Subcutaneous adipose tissue (tissue), 4 donors: ENCODE measurements around the gene EIF5. TPM values are rescaled to one million over a fixed set of nuclear protein-coding genes. Genes with fewer than 3 reads are reported as not detected.

ENCODE experiments used
- total RNA-seq, 4 donors: library from RNA; depleted of rRNA; stranded (reverse); fragments of >200 nt; gene quantifications; one replicate each; pipeline ENCODE4 v1.1.0, GENCODE V29; 2016
- TF ChIP-seq, protein P1 (sequence below): fragments of 450-650 bp; IDR thresholded peaks from one replicate; pipeline ENCODE4 v1.5.1; 2016; ENCODE audit warnings: low read depth, mild to moderate bottlenecking, control low read depth, antibody characterized with exemption, moderate library complexity

The EIF5 gene
- total RNA-seq, 4 donors from 2014 or later = 124 to 353 (median 137) TPM

DNA sequence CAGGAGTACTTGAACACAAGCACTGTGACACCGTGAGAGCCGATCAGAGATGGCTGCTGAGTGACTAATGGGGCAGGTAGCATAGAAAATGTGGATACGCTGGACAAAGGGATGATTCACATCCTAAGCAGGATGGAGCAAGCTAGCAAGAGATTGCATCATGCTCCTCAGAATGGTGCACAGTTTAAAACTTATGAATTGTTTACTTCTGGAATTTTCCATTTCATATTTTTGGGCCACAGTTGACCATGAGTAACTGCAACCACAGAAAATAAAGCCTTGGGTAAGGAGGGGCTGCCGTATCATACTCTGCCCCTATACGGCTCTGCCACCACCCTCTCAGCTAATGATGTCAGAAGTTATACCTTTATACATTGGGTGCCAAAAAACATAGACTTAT, 27.8 kb downstream of the EIF5 start:
- TF ChIP-seq, protein P1, sequence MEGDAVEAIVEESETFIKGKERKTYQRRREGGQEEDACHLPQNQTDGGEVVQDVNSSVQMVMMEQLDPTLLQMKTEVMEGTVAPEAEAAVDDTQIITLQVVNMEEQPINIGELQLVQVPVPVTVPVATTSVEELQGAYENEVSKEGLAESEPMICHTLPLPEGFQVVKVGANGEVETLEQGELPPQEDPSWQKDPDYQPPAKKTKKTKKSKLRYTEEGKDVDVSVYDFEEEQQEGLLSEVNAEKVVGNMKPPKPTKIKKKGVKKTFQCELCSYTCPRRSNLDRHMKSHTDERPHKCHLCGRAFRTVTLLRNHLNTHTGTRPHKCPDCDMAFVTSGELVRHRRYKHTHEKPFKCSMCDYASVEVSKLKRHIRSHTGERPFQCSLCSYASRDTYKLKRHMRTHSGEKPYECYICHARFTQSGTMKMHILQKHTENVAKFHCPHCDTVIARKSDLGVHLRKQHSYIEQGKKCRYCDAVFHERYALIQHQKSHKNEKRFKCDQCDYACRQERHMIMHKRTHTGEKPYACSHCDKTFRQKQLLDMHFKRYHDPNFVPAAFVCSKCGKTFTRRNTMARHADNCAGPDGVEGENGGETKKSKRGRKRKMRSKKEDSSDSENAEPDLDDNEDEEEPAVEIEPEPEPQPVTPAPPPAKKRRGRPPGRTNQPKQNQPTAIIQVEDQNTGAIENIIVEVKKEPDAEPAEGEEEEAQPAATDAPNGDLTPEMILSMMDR = no peak

DNA sequence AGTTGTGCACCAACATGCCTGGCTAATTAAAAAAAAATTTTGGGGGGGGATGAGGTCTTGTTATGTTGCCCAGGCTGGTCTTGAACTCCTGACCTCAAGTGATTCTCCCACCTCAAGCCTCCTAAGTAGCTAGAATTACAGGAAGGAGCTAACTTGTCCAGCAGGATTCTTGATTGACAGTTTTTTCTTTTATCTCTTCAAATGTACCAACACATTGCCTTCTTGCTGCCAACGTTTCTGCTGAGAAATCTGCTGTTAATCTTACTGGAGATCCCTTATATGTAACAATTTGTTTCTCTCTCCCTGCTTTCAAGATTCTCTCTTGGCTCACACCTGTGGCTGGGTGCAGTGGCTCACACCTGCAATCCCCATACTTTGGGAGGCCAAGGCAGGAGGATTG, 28.7 kb downstream of the EIF5 start:
- TF ChIP-seq, protein P1 = no peak

DNA sequence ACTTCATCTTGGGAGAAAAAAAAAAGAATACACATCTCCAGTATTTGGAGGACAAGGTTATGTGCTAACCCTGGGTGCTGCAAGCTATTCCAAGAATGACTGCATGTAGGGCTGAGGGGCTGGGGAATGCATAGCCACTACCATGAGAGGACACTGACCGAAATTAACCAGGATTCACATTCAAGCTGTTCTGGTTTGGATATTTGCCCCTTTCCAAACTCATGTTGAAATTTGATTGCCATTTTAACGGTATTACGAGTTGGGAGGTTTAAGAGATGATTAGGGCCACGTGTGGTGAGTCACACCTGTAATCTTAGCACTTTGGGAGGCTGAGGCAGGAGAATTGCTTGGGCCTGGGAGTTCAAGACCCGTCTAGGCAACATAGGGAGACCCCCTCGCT, 32.7 kb downstream of the EIF5 start:
- TF ChIP-seq, protein P1 = no peak

DNA sequence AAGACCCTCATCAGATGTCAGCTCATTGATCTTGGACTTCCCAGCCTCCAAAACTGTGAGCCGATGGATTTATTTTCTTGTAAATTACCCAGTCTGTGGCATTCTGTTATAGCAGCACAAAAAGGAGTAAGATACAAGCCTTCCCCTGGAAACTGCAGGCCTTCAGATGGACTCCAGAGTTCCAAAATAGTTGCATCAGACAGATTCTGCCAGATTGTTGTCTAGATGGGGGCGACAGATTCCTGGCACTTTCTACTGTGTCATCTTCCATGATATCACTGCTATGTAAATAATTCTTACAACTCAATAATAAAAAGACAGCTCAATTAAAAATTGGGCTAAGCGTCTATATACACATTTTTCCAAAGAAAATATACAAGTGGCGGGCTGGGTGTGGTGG, 34.0 kb downstream of the EIF5 start:
- TF ChIP-seq, protein P1 = no peak

DNA sequence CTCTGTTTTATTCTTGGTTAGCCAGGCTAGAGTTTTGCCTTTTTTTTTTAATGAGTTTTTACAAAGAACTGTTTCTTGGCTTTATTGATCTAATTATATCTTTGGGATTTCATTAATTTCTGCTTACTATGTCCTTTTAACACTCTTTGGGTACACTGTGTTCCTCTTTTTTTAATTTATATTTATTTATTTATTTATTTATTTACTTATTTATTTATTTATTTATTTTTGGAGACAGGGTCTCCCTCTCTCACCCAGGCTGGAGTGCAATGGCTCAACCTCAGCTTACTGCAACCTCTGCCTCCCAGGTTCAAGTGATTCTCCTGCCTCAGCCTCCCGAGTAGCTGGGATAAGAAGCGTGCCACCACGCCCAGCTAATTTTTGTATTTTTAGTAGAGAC, 36.0 kb downstream of the EIF5 start:
- TF ChIP-seq, protein P1 = no peak

DNA sequence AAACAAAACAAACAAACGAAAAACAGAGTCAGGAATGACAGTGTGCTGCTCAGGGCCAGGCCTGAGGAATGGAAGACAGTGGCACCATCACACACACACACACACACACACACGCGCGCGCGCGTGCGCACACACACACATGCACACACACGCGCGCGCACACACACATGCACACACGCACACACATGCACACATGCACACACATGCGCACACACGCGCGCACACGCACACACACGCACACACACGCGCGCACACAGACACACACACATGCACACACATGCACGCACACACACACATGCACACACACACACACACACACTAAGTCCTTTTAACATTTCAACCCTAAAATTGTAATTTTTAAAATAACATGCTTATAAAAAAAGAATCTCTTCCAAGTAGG, 38.0 kb downstream of the EIF5 start:
- TF ChIP-seq, protein P1 = no peak

DNA sequence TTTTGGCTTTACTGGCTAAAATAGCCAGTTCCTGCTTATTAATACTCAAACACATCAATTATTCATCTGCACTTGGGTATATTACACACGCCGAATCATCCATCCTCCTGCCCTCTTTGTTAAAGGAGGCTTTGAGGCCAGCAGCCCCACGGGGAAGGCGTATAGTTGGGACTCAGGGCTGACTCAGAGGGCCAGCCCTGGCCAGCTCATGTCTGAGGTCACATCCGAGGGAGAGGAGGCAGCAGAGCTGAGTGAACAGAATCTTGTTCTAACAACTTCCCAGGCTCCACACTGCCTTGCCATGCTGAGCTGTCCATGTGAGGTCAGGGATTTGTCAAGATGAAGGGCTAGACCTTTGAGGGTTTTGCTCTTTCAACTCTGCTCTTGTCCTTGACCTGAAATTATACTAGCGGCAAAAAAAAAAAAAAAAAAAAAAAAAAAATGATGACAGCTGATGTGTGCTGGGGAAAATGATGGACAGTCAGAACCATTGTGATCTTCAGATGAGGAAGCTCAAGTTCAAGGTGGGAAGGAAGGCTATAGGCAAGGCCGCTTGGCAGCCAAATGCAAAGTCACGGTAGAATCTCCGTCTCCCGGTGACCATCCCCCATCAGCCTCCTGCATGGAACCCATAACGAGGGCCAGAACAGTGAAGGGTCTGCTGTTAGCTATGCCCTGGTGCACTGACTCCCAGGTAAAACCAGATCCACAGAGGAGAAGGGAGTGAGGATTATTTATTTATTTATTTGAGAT, 38.7 kb downstream of the EIF5 start:
- TF ChIP-seq, protein P1 = no peak
